RWPE2 (cell line): Measurements from ENCODE around the gene NCOA4.
"Not testable (repeated sequence)": the region's sequence is repeated elsewhere in the genome, so short reads cannot be mapped to it uniquely, and the experiment has no call there.

Experiments used
- ATAC-seq: fragments of 200-7000 bp; cut with Tn5 transposase; 3 replicates; pipeline ENCODE4 v1.9.1; 2021; ENCODE audit warnings: low read depth
- DNase-seq: peaks from one replicate; pipeline ENCODE4 v3.0.0-alpha.2; 2020; ENCODE audit warnings: low spot score
- H3K27ac ChIP-seq: fragments of 450-650 bp; 2 replicates; pipeline ENCODE4 v1.5.1; 2017; ENCODE audit warnings: mild to moderate bottlenecking; ENCODE audit not compliant: poor library complexity, severe bottlenecking
- H3K27me3 ChIP-seq: fragments of 250-450 bp; sonication (Bioruptor Pico); 2 replicates; pipeline ENCODE4 v1.5.1; 2021; ENCODE audit warnings: mild to moderate bottlenecking, moderate library complexity; ENCODE audit not compliant: insufficient read depth, poor library complexity, severe bottlenecking
- H3K36me3 ChIP-seq: fragments of 250-450 bp; sonication (Bioruptor Pico); 2 replicates; pipeline ENCODE4 v1.5.1; 2020; ENCODE audit warnings: low read depth, mild to moderate bottlenecking, moderate library complexity
- H3K4me1 ChIP-seq: fragments of 250-450 bp; sonication (Bioruptor Pico); 2 replicates; pipeline ENCODE4 v1.5.1; 2021; ENCODE audit warnings: mild to moderate bottlenecking, moderate library complexity; ENCODE audit not compliant: insufficient read depth, poor library complexity, severe bottlenecking
- H3K4me3 ChIP-seq: fragments of 250-450 bp; sonication (Bioruptor Pico); 2 replicates; pipeline ENCODE4 v1.5.1; 2021; ENCODE audit warnings: mild to moderate bottlenecking, moderate library complexity; ENCODE audit not compliant: severe bottlenecking
- H3K9me3 ChIP-seq: fragments of 250-450 bp; sonication (Bioruptor Pico); 2 replicates; pipeline ENCODE4 v1.5.1; 2021; ENCODE audit warnings: mild to moderate bottlenecking, moderate library complexity; ENCODE audit not compliant: severe bottlenecking

The NCOA4 gene

GRCh38 chr10:45972106-45972812 lies 58.2 kb downstream of the NCOA4 start, which contains the start of gene TIMM23:
Gene TIMM23 (plus strand): TSS chr10:45972489. CDS start chr10:45972625, 136 bp downstream.
- ATAC-seq (peak; percentile 75), DNase-seq (peak; percentile 77)
- H3K27me3 ChIP-seq, H3K4me1 ChIP-seq, H3K9me3 ChIP-seq, H3K36me3 ChIP-seq: not testable (repeated sequence)
- Histone ChIP-seq H3K4me3 (peak within 1 kb of the TSS; percentile 86), H3K27ac (peak within 1 kb of the TSS; percentile 39)

- not testable (repeated sequence) for DNase-seq
- H3K27ac ChIP-seq, result peak overlapping the region; percentile 39
These were observed 58.7 kb downstream of the NCOA4 start for GRCh38 chr10:45971742-45972105.

GRCh38 chr10:45971019-45971418 lies 59.4 kb downstream of the NCOA4 start:
- H3K9me3 ChIP-seq, H3K36me3 ChIP-seq, ATAC-seq, H3K4me1 ChIP-seq, H3K27ac ChIP-seq, DNase-seq, H3K27me3 ChIP-seq: not testable (repeated sequence)
- peak overlapping the region; percentile 86 for H3K4me3 ChIP-seq

More at GRCh38 chr10:45971742-45972105, 58.7 kb downstream of the NCOA4 start:
- H3K4me1 ChIP-seq, H3K36me3 ChIP-seq, H3K27me3 ChIP-seq, H3K9me3 ChIP-seq: not testable (repeated sequence)
- peak overlapping the region; percentile 86 for H3K4me3 ChIP-seq
- ATAC-seq, result peak; percentile 35

GRCh38 chr10:45962686-45963452 lies 67.6 kb downstream of the NCOA4 start:
- not testable (repeated sequence) for H3K27ac ChIP-seq, H3K27me3 ChIP-seq, H3K4me3 ChIP-seq, H3K4me1 ChIP-seq, H3K36me3 ChIP-seq, DNase-seq, H3K9me3 ChIP-seq, ATAC-seq

GRCh38 chr10:45957928-45958327 lies 72.5 kb downstream of the NCOA4 start:
- not testable (repeated sequence) for H3K9me3 ChIP-seq, H3K27ac ChIP-seq, H3K4me3 ChIP-seq, H3K36me3 ChIP-seq, DNase-seq, H3K4me1 ChIP-seq, H3K27me3 ChIP-seq, ATAC-seq

GRCh38 chr10:45956634-45957033 lies 73.8 kb downstream of the NCOA4 start:
- H3K36me3 ChIP-seq, H3K4me3 ChIP-seq, DNase-seq, H3K27me3 ChIP-seq, H3K9me3 ChIP-seq, H3K27ac ChIP-seq, ATAC-seq, H3K4me1 ChIP-seq: not testable (repeated sequence)
